Loucy (cell line): ENCODE measurements around the gene SORL1-AS1.

Experiments used
- H2AFZ ChIP-seq: fragments of 200-600 bp; sonication (generic); 2 replicates; pipeline ENCODE4 v1.6.0; 2016; ENCODE audit warnings: antibody characterized with exemption, mild to moderate bottlenecking, low read length, moderate library complexity
- H3F3A ChIP-seq: fragments of 200-600 bp; 2 replicates; pipeline ENCODE4 v1.6.0; 2016; ENCODE audit warnings: antibody characterized with exemption, low read depth, mild to moderate bottlenecking
- H3K27me3 ChIP-seq: fragments of 200-600 bp; sonication (generic); 2 replicates; pipeline ENCODE4 v1.6.1; 2014; ENCODE audit warnings: low read length, mild to moderate bottlenecking; ENCODE audit not compliant: insufficient read depth, poor library complexity, severe bottlenecking
- H3K36me3 ChIP-seq: fragments of 200-600 bp; sonication (generic); 2 replicates; pipeline ENCODE4 v1.6.1; 2016; ENCODE audit warnings: low read length; ENCODE audit not compliant: insufficient read depth
- H3K4me1 ChIP-seq: fragments of 200-600 bp; sonication (generic); 2 replicates; pipeline ENCODE4 v1.5.1; 2014; ENCODE audit warnings: low read length, mild to moderate bottlenecking; ENCODE audit not compliant: insufficient read depth, poor library complexity, severe bottlenecking
- H3K4me2 ChIP-seq: fragments of 200-600 bp; sonication (generic); 2 replicates; pipeline ENCODE4 v1.6.0; 2014; ENCODE audit warnings: antibody characterized with exemption, low read length, low read depth, mild to moderate bottlenecking; ENCODE audit not compliant: poor library complexity, severe bottlenecking
- H3K4me3 ChIP-seq: fragments of 200-600 bp; sonication (generic); 2 replicates; pipeline ENCODE4 v1.5.1; 2014; ENCODE audit warnings: low read length, mild to moderate bottlenecking, mixed read lengths; ENCODE audit not compliant: poor library complexity, severe bottlenecking
- H3K79me2 ChIP-seq: fragments of 200-600 bp; sonication (generic); 2 replicates; pipeline ENCODE4 v1.6.1; 2014; ENCODE audit warnings: low read length; ENCODE audit not compliant: insufficient read depth
- H3K9ac ChIP-seq: fragments of 200-600 bp; sonication (generic); 2 replicates; pipeline ENCODE4 v1.6.0; 2014; ENCODE audit warnings: mild to moderate bottlenecking, low read depth, low read length, moderate library complexity; ENCODE audit not compliant: poor library complexity, severe bottlenecking
- H3K9me2 ChIP-seq: fragments of 200-600 bp; sonication (generic); replicated peaks from 2 replicates; pipeline ENCODE4 v1.6.1; 2016; ENCODE audit warnings: low read depth, low read length, mixed read lengths
- H3K9me3 ChIP-seq: fragments of 200-600 bp; sonication (generic); 2 replicates; pipeline ENCODE4 v1.6.1; 2014; ENCODE audit warnings: mild to moderate bottlenecking, antibody characterized with exemption, low read length, low read depth; ENCODE audit not compliant: insufficient read depth
- H4K20me1 ChIP-seq: fragments of 200-600 bp; sonication (generic); 2 replicates; pipeline ENCODE4 v1.6.0; 2014; ENCODE audit warnings: antibody characterized with exemption, low read length, mild to moderate bottlenecking; ENCODE audit not compliant: insufficient read depth, poor library complexity, severe bottlenecking
- CTCF ChIP-seq: fragments of 200-600 bp; sonication (generic); conservative IDR thresholded peaks from 2 replicates; pipeline ENCODE4 v1.5.1; 2014; ENCODE audit warnings: mild to moderate bottlenecking, antibody characterized with exemption, low read length
- EZH2phosphoT487 ChIP-seq: fragments of 200-600 bp; IDR thresholded peaks from 2 replicates; pipeline ENCODE4 v1.6.1; 2018; ENCODE audit warnings: antibody characterized with exemption, mild to moderate bottlenecking, moderate library complexity, borderline replicate concordance

The SORL1-AS1 gene

DNA sequence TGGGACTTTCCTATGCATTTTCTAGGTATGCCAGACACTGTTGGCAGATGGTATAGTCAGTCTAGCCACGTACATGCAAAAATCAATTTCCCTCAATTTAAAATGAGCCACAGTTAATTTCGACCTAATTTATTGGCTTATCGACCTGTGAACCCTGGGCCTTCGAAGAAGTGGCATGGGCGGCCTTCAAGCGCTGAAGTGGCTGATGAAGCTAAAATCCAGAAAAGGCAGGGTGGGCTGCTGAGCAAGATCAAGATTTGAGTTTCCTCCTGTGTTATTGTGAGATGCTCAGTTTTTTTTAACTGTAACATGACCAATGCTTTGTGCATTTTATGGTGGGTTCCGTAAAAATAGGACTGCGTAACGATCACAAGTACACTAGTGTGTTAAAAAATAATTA is 5.8 kb upstream of the SORL1-AS1 start:
- no peak for TF ChIP-seq CTCF
- no peak for TF ChIP-seq EZH2phosphoT487
- H3K4me2 ChIP-seq, result peak overlapping the region; percentile 87
- H3K36me3 ChIP-seq, result no peaks in the 10 kb centered on the region
- H4K20me1 ChIP-seq, result peaks cover 32% of the 10 kb centered on the region
- no peaks in the 10 kb centered on the region for H3K9me3 ChIP-seq
- no peaks in the 10 kb centered on the region for H3K27me3 ChIP-seq
- H3K9me2 ChIP-seq, result no peaks in the 10 kb centered on the region
- H3K9ac ChIP-seq, result no peak overlapping the region
- peaks cover 84% of the 10 kb centered on the region for H3K4me1 ChIP-seq
- no peaks in the 10 kb centered on the region for H3F3A ChIP-seq
- H2AFZ ChIP-seq, result no peak overlapping the region
- peaks cover 100% of the 10 kb centered on the region for H3K79me2 ChIP-seq
- no peak overlapping the region for H3K4me3 ChIP-seq

- H3F3A ChIP-seq, result no peaks in the 10 kb centered on the region
- no peaks in the 10 kb centered on the region for H3K36me3 ChIP-seq
- H2AFZ ChIP-seq, result no peak overlapping the region
- TF ChIP-seq EZH2phosphoT487, result no peak
- TF ChIP-seq CTCF, result no peak
- H3K4me3 ChIP-seq, result peak overlapping the region; percentile 78
- H4K20me1 ChIP-seq, result peaks cover 26% of the 10 kb centered on the region
- H3K27me3 ChIP-seq, result no peaks in the 10 kb centered on the region
- no peaks in the 10 kb centered on the region for H3K9me3 ChIP-seq
- H3K79me2 ChIP-seq, result peaks cover 97% of the 10 kb centered on the region
- H3K9me2 ChIP-seq, result no peaks in the 10 kb centered on the region
- peaks cover 78% of the 10 kb centered on the region for H3K4me1 ChIP-seq
- peak overlapping the region; percentile 76 for H3K9ac ChIP-seq
- H3K4me2 ChIP-seq, result peak overlapping the region; percentile 87
Observed at GRCh38 chr11:121456816-121457431, 4.2 kb upstream of the SORL1-AS1 start.

DNA sequence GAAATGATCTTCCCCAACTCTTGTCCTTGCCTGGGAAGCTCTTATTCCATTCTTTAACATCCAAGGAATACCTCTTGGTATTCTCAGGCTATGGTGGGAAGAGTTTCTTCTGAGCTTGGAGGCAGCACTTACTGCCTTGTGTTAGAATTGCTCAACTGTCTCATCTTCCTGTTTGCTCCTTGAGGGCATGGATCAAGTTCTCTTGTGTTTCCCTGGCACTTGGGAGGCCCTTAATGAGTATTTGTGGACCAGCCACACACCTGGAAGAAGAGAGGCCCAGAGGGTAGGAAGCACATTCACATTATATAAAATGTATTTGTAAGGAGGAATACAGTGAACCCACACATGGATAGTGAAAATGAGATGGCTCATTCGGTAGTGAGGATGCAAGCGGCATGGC is 3.4 kb upstream of the SORL1-AS1 start:
- Histone ChIP-seq H3K9ac (peak overlapping the region; percentile 76), H4K20me1 (peaks cover 26% of the 10 kb centered on the region), H3K4me2 (peak overlapping the region; percentile 87), H2AFZ (no peak overlapping the region), H3K27me3 (no peaks in the 10 kb centered on the region), H3K4me1 (peaks cover 84% of the 10 kb centered on the region), H3K4me3 (peak overlapping the region; percentile 78), H3K9me3 (no peaks in the 10 kb centered on the region), H3K9me2 (no peaks in the 10 kb centered on the region), H3K79me2 (peaks cover 90% of the 10 kb centered on the region), H3K36me3 (no peaks in the 10 kb centered on the region), H3F3A (no peaks in the 10 kb centered on the region)
- TF ChIP-seq EZH2phosphoT487 (no peak), CTCF (no peak)
